ENCODE results near the gene GTF2IRD1.
"Not testable (repeated sequence)": the region's sequence is repeated elsewhere in the genome, so short reads cannot be mapped to it uniquely, and the experiment has no call there.

Gene GTF2IRD1

DNA sequence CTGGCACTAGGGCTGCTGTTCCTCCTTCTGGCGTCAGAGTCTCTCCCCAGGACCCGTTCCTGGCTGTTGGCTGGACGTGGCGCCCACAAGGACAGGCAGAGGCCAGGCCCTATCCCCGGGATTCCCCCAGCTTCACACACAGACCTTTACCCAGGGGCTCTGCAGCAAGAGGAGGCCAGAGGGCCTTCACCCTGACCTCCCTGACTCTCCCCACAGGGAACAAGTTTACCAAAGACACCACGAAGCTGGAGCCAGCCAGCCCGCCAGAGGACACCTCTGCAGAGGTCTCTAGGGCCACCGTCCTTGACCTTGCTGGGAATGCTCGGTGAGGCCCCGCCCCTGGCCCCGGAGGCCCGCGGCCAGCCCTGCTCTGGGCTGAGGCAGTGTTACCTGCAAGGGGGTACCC lies 82.2 kb downstream of the GTF2IRD1 start:
- in situ Hi-C loops (cut with MboI; ENCODE audit: low sequenced_read_pairs), result no loop called here

DNA sequence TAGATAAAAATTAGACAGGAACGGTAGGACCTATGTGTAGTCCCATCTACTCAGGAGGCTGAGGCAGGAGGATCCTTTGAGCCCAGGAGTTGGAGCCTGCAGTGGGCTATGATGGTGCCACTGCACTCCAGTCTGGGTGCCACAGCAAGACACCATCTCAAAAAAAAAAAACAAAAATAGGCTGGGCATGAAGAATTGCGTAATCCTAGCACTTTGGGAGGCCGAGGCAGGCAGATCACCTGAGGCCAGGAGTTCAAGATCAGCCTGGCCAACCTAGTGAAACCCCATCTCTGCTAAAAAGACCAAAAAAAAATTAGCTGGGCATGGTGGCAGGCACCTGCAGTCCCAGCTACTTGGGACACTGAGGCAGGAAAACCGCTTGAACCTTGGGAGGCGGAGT lies 88.2 kb downstream of the GTF2IRD1 start:
- H3K9me3 ChIP-seq; in situ Hi-C loops (cut with MboI; ENCODE audit: low sequenced_read_pairs); H3K27me3 ChIP-seq (ENCODE audit: low read depth); H3K4me1 ChIP-seq; H3K4me3 ChIP-seq; DNase-seq (ENCODE audit: low spot score in 2 of 2): not testable (repeated sequence)
- H3K36me3 ChIP-seq (replicated peaks), result peaks cover 38% of the 10 kb centered on the region

More for the DNA sequence above, 82.2 kb downstream of the GTF2IRD1 start:
- no peaks in the 10 kb centered on the region for H3K27me3 ChIP-seq (ENCODE audit: low read depth)
- H3K36me3 ChIP-seq (replicated peaks), result peaks cover 35% of the 10 kb centered on the region
- H3K4me3 ChIP-seq, result no peak overlapping the region
- H3K9me3 ChIP-seq, result no peaks in the 10 kb centered on the region
- H3K4me1 ChIP-seq, result no peaks in the 10 kb centered on the region
- no peak for DNase-seq (ENCODE audit: low spot score in 2 of 2)

DNA sequence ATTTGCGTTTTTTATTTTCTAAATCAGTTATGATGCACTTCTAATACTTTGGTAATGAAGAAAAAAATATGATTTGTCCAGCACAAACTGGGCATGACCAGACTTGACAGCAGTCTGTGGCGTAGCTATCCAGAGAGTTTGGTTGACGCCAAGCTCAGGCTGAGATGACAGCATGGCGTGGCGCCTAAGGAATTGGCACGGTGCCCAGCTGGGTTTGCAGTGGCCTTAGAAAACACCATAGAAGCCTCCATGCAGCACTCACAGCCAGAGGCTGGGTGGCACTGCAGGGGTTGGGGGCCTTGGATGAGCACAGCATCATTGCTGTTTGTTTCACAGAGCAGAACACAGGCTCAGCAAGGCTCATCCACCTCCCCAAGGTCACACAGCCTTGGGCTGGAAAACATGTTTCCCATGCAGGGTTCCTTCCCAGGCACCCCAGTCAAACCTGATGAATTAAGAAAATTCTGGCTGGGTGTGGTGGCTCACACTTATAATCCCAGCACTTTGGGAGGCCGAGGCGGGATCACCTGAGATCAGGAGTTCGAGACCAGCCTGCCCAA lies 88.9 kb downstream of the GTF2IRD1 start:
- DNase-seq (ENCODE audit: low spot score in 2 of 2), result peak in 1 of 2 experiments; percentile 33

DNA sequence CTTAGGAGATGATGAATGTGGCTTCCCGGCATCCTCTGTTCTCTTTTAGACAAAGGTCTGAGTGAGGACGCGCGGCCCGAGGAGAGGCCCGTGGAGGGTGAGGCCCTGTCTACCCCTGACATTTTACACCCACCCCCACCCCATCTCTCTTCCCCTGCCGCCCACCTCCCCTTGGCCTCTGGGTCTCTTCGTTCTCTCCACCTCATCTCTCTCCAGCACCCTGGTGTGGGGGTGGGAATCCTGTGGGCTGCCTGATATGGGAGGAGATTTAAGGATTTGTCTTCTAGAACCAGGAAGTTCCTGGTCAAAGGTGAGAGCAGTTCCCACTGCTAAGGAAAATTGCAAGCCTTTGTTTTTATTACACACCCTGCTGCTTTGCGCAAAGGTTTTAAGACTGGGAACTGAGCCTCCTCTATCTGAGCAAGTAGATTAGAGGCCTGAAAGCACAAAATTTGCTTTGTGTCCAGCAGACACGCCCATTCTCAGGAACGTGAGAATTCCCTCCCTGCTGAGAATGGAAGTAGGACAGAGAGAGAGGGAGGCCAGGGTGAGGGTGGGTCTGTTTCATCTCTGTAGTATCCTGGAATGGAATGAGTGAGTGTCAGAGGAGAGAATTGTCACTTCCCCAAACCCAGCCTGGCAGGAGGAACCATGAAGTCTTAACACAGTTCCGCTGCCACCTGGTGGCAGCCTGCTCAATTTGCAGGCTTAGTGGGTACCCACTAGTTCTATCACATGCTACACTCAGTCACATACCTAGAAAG lies 91.2 kb downstream of the GTF2IRD1 start:
- Histone ChIP-seq H3K27me3 (ENCODE audit: low read depth) (no peaks in the 10 kb centered on the region), H3K4me1 (no peaks in the 10 kb centered on the region), H3K36me3 (replicated peaks) (peaks cover 27% of the 10 kb centered on the region), H3K4me3 (no peak overlapping the region), H3K9me3 (peaks cover 4% of the 10 kb centered on the region; the same call in 1 of the 2 replicates)
- in situ Hi-C loops (cut with MboI; ENCODE audit: low sequenced_read_pairs), result no loop called here
- peak in 1 of 2 experiments; percentile 25 for DNase-seq (ENCODE audit: low spot score in 2 of 2)

More for the DNA sequence above, 88.9 kb downstream of the GTF2IRD1 start:
- Histone ChIP-seq H3K4me1 (no peaks in the 10 kb centered on the region), H3K4me3 (no peak overlapping the region), H3K36me3 (replicated peaks) (peaks cover 38% of the 10 kb centered on the region), H3K9me3 (peaks cover 4% of the 10 kb centered on the region; the same call in 1 of the 2 replicates), H3K27me3 (ENCODE audit: low read depth) (no peaks in the 10 kb centered on the region)
- in situ Hi-C loops (cut with MboI; ENCODE audit: low sequenced_read_pairs), result no loop called here

DNA sequence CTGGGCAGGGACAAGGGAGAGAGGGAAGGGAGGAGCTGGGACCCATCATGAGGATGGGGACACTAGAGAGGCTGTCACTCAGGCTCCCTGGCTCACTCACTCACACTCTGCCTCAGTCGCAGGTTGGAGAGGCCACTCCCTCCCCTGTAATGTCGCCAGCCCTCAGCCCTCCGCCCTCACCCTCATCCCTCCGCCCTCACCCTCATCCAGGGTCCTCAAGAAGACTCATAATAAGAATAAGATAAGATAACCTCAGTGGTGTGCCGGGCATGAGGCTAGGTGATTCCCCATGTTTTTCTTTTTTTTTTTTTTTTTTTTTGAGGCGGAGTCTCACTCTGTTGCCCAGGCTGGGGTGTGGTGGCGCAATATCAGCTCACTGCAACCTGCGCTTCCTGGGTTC lies 92.2 kb downstream of the GTF2IRD1 start:
- Histone ChIP-seq H3K4me1 (no peaks in the 10 kb centered on the region), H3K4me3 (no peak overlapping the region), H3K9me3 (peaks cover 4% of the 10 kb centered on the region; the same call in 1 of the 2 replicates), H3K27me3 (ENCODE audit: low read depth) (no peaks in the 10 kb centered on the region), H3K36me3 (replicated peaks) (peaks cover 19% of the 10 kb centered on the region)
- no peak for DNase-seq (ENCODE audit: low spot score in 2 of 2)
- in situ Hi-C loops (cut with MboI; ENCODE audit: low sequenced_read_pairs), result no loop called here

DNA sequence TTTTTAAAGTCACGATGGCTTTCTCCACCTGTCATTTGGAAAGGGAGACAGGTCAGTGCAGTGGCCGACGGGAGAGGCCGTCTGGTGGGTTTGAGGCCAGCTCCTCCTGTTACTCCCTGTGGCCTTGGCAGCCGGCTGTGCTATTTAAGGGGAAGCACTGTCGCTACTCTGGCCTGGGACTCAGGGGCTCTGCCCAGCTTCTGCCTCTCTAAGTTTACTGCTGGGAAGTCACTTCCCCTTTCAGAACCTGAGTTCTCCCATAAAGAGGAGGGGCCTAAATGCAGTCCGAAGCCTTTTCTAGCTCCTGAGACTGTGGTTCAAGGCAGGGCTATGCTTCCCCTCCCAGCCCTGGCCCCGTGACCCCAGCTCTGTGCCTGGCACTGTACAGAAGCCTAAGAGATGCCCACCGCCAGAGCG lies 99.9 kb downstream of the GTF2IRD1 start:
- DNase-seq (ENCODE audit: low spot score in 2 of 2); H3K9me3 ChIP-seq; H3K4me1 ChIP-seq; H3K27me3 ChIP-seq (ENCODE audit: low read depth); in situ Hi-C loops (cut with MboI; ENCODE audit: low sequenced_read_pairs); H3K4me3 ChIP-seq: not testable (repeated sequence)
- H3K36me3 ChIP-seq (replicated peaks), result peaks cover 21% of the 10 kb centered on the region

DNA sequence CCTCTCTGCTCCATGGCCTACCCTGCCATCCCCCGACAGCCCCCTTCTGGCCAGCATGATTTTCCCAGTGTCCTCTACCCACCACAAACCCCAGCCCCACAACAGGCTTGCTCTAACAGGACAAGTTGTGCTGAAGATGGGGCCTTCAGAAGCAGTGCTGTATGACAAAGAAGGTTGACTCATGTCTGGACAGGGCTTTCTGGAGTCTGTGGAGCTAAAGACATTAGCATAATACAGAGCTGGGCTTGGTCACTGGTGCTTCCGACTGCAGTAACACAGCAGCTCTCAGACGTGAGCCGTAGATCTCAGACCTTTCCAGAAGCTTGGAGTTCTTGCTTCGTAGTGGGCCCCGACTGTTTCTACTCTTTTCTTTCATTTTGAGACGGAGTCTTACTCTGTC lies 100.5 kb downstream of the GTF2IRD1 start:
- in situ Hi-C loops (cut with MboI; ENCODE audit: low sequenced_read_pairs), result no loop called here
- Histone ChIP-seq H3K27me3 (ENCODE audit: low read depth) (no peaks in the 10 kb centered on the region), H3K9me3 (no peaks in the 10 kb centered on the region), H3K36me3 (replicated peaks) (peaks cover 27% of the 10 kb centered on the region), H3K4me1 (no peaks in the 10 kb centered on the region), H3K4me3 (no peak overlapping the region)
- DNase-seq (ENCODE audit: low spot score in 2 of 2), result no peak

DNA sequence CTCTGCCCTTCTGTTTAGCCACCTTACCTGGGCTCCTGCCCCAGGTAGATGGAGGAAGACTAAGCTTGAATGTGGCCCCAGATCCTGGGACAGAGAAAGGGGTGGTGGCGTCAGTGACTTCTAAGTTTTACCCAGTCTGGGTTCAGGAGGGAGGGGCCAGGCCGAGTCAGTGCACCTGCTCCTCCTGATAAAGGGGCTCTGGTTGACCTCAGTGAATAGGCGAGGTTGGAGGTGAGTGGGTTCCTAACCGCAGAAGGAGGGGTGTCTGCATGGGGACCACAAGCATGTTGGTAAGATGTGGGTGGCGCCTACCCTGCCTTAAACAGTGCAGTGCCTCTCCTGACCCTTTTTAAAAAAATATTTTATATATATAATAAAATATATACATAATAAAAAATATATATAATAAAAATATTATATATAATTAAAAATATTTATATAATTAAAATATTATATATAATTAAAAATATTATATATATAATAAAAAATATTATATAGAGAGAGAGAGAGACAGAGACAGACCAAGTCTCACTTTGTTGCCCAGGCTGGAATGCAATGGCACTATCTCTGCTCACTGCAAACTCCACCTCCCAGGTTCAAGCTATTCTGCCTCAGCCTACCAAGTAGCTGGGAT lies 106.5 kb downstream of the GTF2IRD1 start:
- in situ Hi-C loops (cut with MboI; ENCODE audit: low sequenced_read_pairs), result no loop called here
- Histone ChIP-seq H3K4me1 (no peaks in the 10 kb centered on the region), H3K4me3 (no peak overlapping the region), H3K36me3 (replicated peaks) (peaks cover 35% of the 10 kb centered on the region), H3K9me3 (no peaks in the 10 kb centered on the region), H3K27me3 (ENCODE audit: low read depth) (no peaks in the 10 kb centered on the region)
- no peak for DNase-seq (ENCODE audit: low spot score in 2 of 2)

DNA sequence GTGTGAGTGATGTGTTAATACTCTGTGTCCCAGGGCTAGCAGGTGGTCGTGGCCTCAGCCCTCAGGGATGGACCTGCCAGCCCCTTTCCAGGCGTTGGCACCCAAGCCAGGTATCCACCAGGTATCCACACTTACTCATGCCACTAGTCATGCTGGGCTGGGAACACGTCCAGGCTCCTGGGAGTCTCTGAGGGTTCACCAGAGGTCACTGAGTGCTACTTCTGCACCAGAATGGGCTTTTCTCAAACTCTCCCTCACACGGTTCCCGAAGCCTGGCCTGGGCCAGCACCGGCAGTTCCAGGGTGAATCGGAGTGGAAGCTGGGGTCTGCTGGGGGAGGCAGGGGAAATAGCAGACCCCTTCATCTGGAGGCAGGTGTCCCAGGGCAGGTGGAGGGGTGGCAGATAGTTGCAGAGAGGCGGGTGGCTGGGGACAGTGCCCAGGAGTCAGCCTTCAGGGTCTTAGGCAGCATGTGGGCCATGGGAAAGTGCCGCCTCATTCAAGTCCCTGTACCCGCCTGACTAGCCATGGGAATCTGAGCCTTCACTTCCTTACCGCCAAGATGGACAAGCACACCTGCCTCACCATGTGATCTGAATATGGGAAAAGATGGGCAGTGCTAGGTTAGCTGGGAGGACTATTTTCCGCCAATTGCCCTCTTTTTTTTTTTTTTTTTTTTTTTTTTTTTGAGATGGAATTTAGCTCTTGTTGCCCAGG lies 108.3 kb downstream of the GTF2IRD1 start:
- DNase-seq (ENCODE audit: low spot score in 2 of 2), result no peak
- in situ Hi-C loops (cut with MboI; ENCODE audit: low sequenced_read_pairs), result no loop called here
- Histone ChIP-seq H3K27me3 (ENCODE audit: low read depth) (no peaks in the 10 kb centered on the region), H3K9me3 (no peaks in the 10 kb centered on the region), H3K36me3 (replicated peaks) (peaks cover 34% of the 10 kb centered on the region), H3K4me3 (no peak overlapping the region), H3K4me1 (no peaks in the 10 kb centered on the region)

DNA sequence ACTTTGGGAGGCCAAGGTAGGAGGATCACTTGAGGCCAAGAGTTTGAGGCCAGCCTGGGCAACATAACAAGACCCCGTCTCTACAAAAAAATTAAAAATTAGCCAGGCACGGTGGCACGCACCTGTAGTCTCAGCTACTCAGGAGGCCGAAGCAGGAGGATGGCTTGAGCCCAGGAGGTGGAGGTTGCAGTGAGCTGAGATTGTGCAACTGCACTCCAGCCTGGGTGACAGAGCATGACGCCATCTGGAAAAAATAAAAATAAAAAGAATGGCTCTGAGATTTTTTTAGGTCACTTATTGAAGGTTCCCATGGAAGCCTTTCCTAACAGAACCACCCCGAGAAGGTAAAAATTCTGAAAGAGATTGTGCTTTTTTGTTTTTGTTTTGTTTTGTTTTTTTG lies 109.9 kb downstream of the GTF2IRD1 start:
- H3K9me3 ChIP-seq; DNase-seq (ENCODE audit: low spot score in 2 of 2); in situ Hi-C loops (cut with MboI; ENCODE audit: low sequenced_read_pairs); H3K4me3 ChIP-seq; H3K27me3 ChIP-seq (ENCODE audit: low read depth); H3K4me1 ChIP-seq: not testable (repeated sequence)
- H3K36me3 ChIP-seq (replicated peaks), result peaks cover 22% of the 10 kb centered on the region

DNA sequence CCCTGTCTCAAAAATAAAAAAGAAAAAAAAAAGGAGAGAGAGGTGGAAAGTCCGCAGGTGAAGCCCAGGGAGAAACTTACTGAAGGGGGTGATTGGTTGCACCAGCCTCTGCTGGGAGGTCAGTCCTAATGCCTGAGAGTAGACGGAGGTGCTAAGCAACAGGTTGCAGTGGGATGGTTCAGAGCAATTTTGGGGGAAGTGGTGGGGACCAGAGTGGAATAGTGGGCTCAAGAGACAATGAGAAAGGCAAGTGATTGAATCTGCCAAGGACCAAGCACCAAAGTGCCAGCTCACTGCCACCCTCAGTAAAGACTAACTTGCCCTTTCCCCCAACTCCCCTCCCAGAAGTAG lies 113.6 kb downstream of the GTF2IRD1 start:
- H3K4me1 ChIP-seq, result no peaks in the 10 kb centered on the region

DNA sequence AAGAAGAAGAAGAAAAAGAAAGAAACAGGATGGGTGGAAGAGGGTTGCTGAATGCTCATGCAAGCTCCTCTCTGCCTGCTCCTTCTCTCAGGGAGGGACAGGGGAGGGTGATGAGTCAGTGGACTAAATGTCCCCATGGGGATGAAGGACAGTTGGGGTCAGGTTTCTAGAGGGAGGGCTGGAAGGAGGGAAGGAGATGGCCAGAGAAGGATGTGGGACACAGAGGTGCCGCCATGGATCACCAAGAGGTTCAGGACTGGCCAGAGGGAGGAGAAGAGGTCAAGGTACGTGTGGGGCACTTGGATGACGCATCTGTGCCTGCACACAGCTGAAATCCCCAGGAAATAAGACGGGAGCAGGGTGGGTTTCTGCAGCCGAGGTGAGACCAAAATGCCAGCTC lies 115.0 kb downstream of the GTF2IRD1 start:
- in situ Hi-C loops (cut with MboI; ENCODE audit: low sequenced_read_pairs), result no loop called here
- H3K4me1 ChIP-seq, result no peaks in the 10 kb centered on the region
- H3K9me3 ChIP-seq, result no peaks in the 10 kb centered on the region
- H3K4me3 ChIP-seq, result no peak overlapping the region
- H3K36me3 ChIP-seq (replicated peaks), result peaks cover 10% of the 10 kb centered on the region
- DNase-seq (ENCODE audit: low spot score in 2 of 2), result no peak
- H3K27me3 ChIP-seq (ENCODE audit: low read depth), result no peaks in the 10 kb centered on the region

More for the DNA sequence above, 113.6 kb downstream of the GTF2IRD1 start:
- in situ Hi-C loops (cut with MboI; ENCODE audit: low sequenced_read_pairs), result no loop called here
- Histone ChIP-seq H3K4me3 (no peak overlapping the region), H3K27me3 (ENCODE audit: low read depth) (no peaks in the 10 kb centered on the region), H3K36me3 (replicated peaks) (peaks cover 10% of the 10 kb centered on the region), H3K9me3 (no peaks in the 10 kb centered on the region)
- no peak for DNase-seq (ENCODE audit: low spot score in 2 of 2)

DNA sequence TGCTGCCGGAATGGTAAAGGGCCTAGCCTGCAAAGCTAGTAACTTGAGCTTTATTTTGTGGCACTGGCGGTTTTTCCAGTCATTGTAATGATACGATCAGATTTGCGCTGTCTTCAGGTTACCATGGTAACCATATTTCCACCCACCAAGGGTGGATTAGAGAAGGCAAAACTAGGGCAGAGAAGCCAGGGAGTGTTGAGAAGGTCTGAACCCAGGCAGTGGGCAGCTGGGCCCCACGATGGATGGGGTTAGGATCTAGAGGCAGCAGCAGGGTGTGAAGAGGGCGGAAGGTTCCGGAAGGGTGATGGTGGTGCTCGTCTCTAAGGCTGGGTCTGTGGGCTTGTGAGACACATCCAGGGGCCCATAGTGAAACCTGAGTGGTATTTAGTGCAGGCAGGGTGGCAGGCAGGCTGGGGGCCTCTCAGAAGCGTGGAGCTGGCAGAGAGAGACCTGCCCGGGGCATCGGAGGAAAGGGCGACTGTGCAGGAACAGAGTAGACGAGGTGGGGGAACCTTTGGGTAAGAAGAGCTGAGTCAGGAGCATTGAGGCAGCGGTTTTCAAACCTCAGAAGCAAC lies 115.9 kb downstream of the GTF2IRD1 start:
- in situ Hi-C loops (cut with MboI; ENCODE audit: low sequenced_read_pairs), result no loop called here
- Histone ChIP-seq H3K36me3 (replicated peaks) (peaks cover 3% of the 10 kb centered on the region; the same call in 1 of the 2 replicates), H3K27me3 (ENCODE audit: low read depth) (no peaks in the 10 kb centered on the region), H3K4me1 (no peaks in the 10 kb centered on the region), H3K9me3 (no peaks in the 10 kb centered on the region), H3K4me3 (no peak overlapping the region)
- DNase-seq (ENCODE audit: low spot score in 2 of 2), result peak; percentile 15 to 31

Data from HAP-1 (cell line).